NCI-H128 (cell line): ENCODE data around the gene DIP2C.
"Not testable (repeated sequence)": the region's sequence is repeated elsewhere in the genome, so short reads cannot be mapped to it uniquely, and the experiment has no call there.

Source experiments
- DNase-seq: peaks from one replicate; lab custom pipeline; 2025; ENCODE audit not compliant: unreplicated experiment; lab: John Stamatoyannopoulos, UW

DIP2C gene

DNA sequence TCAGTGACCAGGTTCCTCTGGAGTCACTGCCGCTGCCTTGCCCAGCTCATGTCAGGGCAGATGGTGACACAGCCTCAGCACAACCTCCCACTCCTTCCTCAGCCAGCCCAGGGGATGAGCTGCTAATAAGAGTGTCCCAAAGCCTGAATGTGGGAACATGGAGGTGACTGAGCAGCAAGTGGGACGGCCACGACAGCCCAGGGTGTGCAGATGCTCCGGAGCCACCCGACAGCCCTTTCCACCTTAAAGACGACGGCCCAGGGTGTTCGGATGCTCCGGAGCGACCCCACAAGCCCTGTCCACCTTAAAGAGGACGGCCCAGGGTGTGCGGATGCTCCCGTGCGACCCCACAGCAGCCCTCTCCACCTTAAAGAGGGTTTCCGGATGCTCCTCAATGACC, 89.2 kb downstream of the DIP2C start:
- no peak for DNase-seq

- DNase-seq = no peak
These were observed 89.7 kb downstream of the DIP2C start for GRCh38 chr10:599767-600166.

- DNase-seq = no peak
These were observed 90.9 kb downstream of the DIP2C start for GRCh38 chr10:598415-599170.

DNA sequence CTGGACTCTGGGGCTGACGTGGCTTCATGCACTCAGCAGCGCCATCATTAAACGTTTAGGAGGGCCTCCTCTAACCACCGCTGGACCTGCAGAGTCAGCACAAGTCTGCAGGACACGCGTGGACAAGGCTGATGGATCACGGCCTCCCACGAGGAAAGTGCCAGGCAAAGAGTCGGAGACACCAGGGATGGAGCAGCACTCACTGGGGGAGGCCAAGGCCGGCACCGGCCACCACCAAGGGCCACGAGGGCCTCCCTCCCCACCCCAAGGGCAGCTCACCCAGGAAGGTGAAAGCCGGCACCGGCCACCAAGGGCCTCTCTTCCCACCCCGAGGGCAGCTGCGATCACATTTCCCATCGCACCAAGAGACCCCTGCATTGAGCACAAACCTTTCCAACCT, 91.5 kb downstream of the DIP2C start:
- DNase-seq = no peak

GRCh38 chr10:596725-597345, 92.6 kb downstream of the DIP2C start:
- DNase-seq = no peak

DNA sequence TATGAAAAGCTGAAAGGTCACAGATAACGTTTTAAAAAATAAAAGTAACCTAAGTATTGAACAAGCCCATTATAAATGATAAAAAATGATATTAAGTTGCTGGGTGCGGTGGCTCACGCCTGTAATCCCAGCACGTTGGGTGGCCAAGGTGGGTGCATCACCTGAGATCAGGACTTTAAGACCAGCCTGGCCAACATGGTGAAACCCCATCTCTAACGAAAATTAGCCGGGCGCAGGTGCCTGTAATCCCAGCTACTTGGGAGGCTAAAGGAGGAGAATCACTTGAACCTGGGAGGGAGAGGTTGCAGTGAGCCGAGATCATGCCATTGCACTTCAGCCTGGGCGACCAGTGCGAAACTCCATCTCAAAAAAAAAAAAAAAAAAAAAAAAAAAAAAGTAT, 93.3 kb downstream of the DIP2C start:
- DNase-seq = not testable (repeated sequence)

DNA sequence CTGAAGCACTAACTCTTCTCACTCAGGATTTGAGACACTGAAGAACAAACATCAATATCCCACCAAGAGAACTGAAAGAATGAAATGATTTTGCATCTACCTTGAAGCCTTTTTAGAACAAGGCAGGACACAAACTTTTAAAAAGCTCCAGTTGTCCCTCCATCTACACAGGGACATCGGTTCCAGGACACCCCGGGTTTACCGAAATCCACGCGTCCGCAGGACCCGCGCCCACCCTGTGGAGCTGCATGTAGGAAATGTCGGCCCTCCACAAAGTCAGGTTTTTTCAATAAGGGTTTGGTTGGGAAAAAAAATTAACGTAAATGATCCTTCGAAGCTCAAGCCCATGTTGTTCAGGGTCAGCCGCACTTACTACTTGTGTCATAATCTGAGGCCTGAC, 94.0 kb downstream of the DIP2C start:
- no peak for DNase-seq

- DNase-seq = no peak
These were observed 94.7 kb downstream of the DIP2C start for GRCh38 chr10:594584-595270.

DNA sequence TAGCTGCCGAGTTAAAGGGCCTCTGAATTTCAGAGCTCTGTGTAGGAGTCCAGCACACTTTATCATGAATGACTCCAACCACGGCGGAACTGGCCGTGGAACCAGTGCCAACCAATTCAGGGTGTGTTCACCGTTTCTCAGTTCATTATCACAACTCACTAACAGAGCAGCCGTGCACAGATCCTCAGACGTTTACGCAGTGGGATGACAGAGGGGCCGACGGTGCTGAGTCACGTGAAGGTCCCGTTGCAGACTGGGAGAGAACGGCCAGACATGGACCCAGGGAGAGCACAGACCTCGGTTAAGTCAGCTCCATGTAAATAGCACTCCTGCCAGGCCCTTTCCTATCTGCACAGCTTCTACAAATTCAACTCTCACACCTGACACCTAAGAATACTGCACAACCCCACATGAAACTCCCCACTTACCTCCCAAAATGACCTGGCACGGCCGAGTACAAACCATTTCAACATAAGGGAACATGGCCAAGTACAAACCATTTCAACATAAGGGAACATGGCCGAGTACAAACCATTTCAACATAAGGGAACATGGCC, 95.5 kb downstream of the DIP2C start:
- no peak for DNase-seq

- no peak for DNase-seq
These were observed 96.0 kb downstream of the DIP2C start for GRCh38 chr10:593421-593820.

GRCh38 chr10:593016-593415, 96.5 kb downstream of the DIP2C start:
- no peak for DNase-seq

- no peak for DNase-seq
These were observed 97.8 kb downstream of the DIP2C start for GRCh38 chr10:591646-592045.

DNA sequence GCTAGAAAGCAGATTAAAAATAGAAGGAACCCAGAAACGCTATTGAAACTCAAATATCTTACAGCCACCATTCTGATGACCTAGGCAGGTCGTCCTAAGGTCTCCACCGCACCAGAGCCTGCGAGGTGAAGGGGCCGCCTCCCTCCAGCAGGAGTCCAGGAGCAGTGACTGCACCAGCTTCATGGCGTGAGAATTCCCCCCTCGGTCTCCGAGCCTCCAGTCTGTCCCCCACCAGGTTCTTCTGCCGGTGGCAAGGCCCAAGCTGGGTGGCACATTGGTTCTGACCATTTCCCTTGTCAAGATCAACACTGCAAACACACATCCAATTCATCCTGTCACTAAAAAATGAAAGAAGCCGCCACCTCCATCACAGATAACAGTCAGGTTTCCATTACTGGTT, 98.7 kb downstream of the DIP2C start:
- no peak for DNase-seq

GRCh38 chr10:589961-590680, 99.3 kb downstream of the DIP2C start:
- no peak for DNase-seq

DNA sequence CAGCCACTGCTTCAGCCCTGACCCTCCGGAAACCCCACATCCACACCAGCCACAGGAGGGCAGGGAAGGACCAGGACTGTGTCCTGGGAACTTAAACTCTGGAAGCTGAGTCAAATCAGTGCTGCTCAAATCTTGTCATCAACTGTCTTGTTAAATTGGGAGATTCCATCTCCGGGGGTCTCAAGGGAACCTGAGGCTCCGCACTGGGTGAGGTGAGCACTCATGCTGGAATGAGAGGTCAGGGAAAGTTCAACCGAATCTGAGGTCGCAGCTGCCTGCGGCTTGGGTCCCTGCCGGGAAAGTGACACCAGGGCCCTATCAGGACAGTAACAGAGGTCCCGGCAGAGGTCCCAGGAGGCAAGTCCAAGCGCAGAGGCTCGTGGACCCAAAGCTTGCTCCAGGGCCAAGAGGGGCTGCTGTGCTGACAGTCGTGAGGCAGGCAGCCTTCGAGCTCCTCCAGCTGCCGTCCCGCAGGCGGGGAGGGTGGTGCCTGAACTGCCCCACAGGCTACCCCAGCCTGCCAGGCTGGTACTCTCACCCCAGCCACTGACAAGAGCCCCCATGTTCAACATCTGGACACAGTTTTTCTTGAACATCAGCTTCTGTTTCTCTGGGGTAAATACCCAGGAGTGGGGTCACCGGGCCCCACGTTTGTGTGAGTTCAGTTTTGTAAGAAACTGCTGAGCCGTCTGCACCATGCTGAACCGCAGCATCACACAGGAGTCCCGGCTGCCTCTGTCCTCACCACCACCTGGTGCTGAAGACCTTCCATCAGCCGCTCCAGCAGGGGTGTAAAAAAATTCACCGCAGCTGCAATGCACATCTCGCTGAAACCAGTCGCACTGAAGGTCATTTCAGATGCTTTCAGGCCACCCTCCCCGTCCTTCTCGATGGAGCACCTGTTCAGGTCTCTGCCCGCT, 101.0 kb downstream of the DIP2C start:
- no peak for DNase-seq

- DNase-seq = no peak
These were observed 102.8 kb downstream of the DIP2C start for GRCh38 chr10:586716-587115.

- DNase-seq = no peak
These were observed 103.3 kb downstream of the DIP2C start for GRCh38 chr10:586151-586550.

GRCh38 chr10:585502-585901, 104.0 kb downstream of the DIP2C start:
- no peak for DNase-seq

DNA sequence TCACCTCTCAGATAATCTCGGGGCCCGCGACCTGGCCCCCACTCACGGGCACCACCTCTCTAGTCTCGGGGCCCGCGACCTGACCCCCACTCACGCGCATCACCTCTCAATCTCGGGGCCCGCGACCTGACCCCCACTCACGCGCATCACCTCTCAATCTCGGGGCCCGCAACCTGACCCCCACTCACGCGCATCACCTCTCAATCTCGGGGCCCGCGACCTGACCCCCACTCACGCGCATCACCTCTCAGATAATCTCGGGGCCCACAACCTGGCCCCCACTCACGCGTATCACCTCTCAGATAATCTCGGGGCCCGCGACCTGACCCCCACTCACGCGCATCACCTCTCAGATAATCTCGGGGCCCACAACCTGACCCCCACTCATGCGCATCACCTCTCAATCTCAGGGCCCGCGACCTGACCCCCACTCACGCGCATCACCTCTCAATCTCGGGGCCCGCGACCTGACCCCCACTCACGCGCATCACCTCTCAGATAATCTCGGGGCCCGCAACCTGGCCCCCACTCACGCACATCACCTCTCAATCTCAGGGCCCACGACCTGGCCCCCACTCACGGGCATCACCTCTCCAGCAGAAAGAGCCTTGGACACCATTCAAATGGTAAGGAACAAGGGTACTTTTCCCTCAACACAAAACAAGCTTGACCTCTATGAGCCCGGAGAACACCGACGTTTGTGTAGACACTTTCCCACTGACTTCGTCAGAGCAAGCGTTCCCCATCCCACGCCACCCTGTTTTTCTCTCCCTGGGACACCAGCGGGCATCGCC, 104.8 kb downstream of the DIP2C start:
- DNase-seq = not testable (repeated sequence)
